Keratinocyte (primary cell): Measurements from ENCODE around the gene PPP1R13L.

ENCODE experiments used
- EZH2 ChIP-seq: IDR thresholded peaks from one replicate; pipeline ENCODE4 v1.6.1; 2012; ENCODE audit warnings: inconsistent platforms, mild to moderate bottlenecking, low read length, moderate library complexity
- TF ChIP-seq, protein P1 (sequence below), 3 experiments: IDR thresholded peaks in 1 of 3; conservative IDR thresholded peaks in 1 of 3; optimal IDR thresholded peaks in 1 of 3; 2 replicates in 2 of 3; 3 replicates in 1 of 3; pipeline versions ENCODE3 to v1.5.1; 2011; ENCODE audit warnings: low read length in 3 of 3, mild to moderate bottlenecking in 3 of 3, moderate library complexity in 2 of 3, control low read depth in 1 of 3, inconsistent platforms in 1 of 3; ENCODE audit not compliant: insufficient read depth in 2 of 3; ENCODE audit errors: extremely low read depth in 1 of 3

- TF ChIP-seq EZH2: no peak
- TF ChIP-seq, protein P1, sequence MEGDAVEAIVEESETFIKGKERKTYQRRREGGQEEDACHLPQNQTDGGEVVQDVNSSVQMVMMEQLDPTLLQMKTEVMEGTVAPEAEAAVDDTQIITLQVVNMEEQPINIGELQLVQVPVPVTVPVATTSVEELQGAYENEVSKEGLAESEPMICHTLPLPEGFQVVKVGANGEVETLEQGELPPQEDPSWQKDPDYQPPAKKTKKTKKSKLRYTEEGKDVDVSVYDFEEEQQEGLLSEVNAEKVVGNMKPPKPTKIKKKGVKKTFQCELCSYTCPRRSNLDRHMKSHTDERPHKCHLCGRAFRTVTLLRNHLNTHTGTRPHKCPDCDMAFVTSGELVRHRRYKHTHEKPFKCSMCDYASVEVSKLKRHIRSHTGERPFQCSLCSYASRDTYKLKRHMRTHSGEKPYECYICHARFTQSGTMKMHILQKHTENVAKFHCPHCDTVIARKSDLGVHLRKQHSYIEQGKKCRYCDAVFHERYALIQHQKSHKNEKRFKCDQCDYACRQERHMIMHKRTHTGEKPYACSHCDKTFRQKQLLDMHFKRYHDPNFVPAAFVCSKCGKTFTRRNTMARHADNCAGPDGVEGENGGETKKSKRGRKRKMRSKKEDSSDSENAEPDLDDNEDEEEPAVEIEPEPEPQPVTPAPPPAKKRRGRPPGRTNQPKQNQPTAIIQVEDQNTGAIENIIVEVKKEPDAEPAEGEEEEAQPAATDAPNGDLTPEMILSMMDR (optimal IDR thresholded peaks at IDR 0.05 in 1 of 3, IDR thresholded peaks at IDR 0.05 in 1 of 3, conservative IDR thresholded peaks at IDR 0.05 in 1 of 3; ENCODE audit: extremely low read depth in 1 of 3, insufficient read depth in 2 of 3, low read length in 3 of 3): no peak
These were observed 15.5 kb upstream of the PPP1R13L start for GRCh38 chr19:45420356-45420755.
